Measurements from ENCODE around the gene DPYSL3. TPM values are rescaled to one million over a fixed set of nuclear protein-coding genes. Genes with fewer than 3 reads are reported as not detected.

The DPYSL3 gene
- total RNA-seq, 1 experiment from 2014 or later = 8.9 TPM

GRCh38 chr5:147479444-147479843 is 30.4 kb downstream of the DPYSL3 start:
- ChIA-PET POLR2A (no interaction called here), CTCF (interaction anchor here (0.6 to 3.2 kb wide), 4 partner anchors 16 to 100 kb away, joined by 3 to 15 read pairs (median 4); no protein-coding TSS in a partner anchor)
- no peaks in the 10 kb centered on the region for H3K27me3 Mint-ChIP-seq (ENCODE audit: insufficient read depth, unreplicated experiment)

GRCh38 chr5:147474140-147474539 is 35.7 kb downstream of the DPYSL3 start:
- H3K27me3 Mint-ChIP-seq (ENCODE audit: insufficient read depth, unreplicated experiment) = no peaks in the 10 kb centered on the region
- H3K9me3 Mint-ChIP-seq (ENCODE audit: unreplicated experiment) = no peaks in the 10 kb centered on the region
- no peaks in the 10 kb centered on the region for H3K36me3 Mint-ChIP-seq (ENCODE audit: insufficient read depth, unreplicated experiment)
- intact Hi-C loops (cut with micrococcal nuclease) = no loop called here
- no peak overlapping the region for H3K27ac Mint-ChIP-seq (ENCODE audit: low read depth, unreplicated experiment)
- DNase-seq (ENCODE audit: unreplicated experiment) = no peak
- TF ChIP-seq CTCF (IDR thresholded peaks at IDR 0.05; ENCODE audit: unreplicated experiment) = no peak
- H3K4me1 Mint-ChIP-seq (ENCODE audit: insufficient read depth, unreplicated experiment) = peaks cover 5% of the 10 kb centered on the region
- POLR2A ChIA-PET = interaction anchor here (0.6 kb wide), 1 partner anchor 24 kb away, joined by 4 read pairs; no protein-coding TSS in a partner anchor
- BruUV-seq (replicated peaks) = no TSS peak
- CTCF ChIA-PET = interaction anchor here (1.2 to 3.8 kb wide), 4 partner anchors 9 to 104 kb away, joined by 4 to 17 read pairs (median 7); no protein-coding TSS in a partner anchor
- H3K4me3 Mint-ChIP-seq (ENCODE audit: unreplicated experiment) = no peak overlapping the region

More at GRCh38 chr5:147479444-147479843, 30.4 kb downstream of the DPYSL3 start:
- H3K27ac Mint-ChIP-seq (ENCODE audit: low read depth, unreplicated experiment) = no peak overlapping the region
- intact Hi-C loops (cut with micrococcal nuclease) = no loop called here
- no peaks in the 10 kb centered on the region for H3K4me1 Mint-ChIP-seq (ENCODE audit: insufficient read depth, unreplicated experiment)
- H3K9me3 Mint-ChIP-seq (ENCODE audit: unreplicated experiment) = no peaks in the 10 kb centered on the region
- no TSS peak for BruUV-seq (replicated peaks)
- TF ChIP-seq CTCF (IDR thresholded peaks at IDR 0.05; ENCODE audit: unreplicated experiment) = no peak
- no peaks in the 10 kb centered on the region for H3K36me3 Mint-ChIP-seq (ENCODE audit: insufficient read depth, unreplicated experiment)
- no peak for DNase-seq (ENCODE audit: unreplicated experiment)
- no peak overlapping the region for H3K4me3 Mint-ChIP-seq (ENCODE audit: unreplicated experiment)

GRCh38 chr5:147472664-147473475 is 37.0 kb downstream of the DPYSL3 start:
- TF ChIP-seq CTCF (IDR thresholded peaks at IDR 0.05; ENCODE audit: unreplicated experiment) = no peak
- Mint-ChIP-seq H3K4me1 (ENCODE audit: insufficient read depth, unreplicated experiment) (peaks cover 5% of the 10 kb centered on the region), H3K9me3 (ENCODE audit: unreplicated experiment) (no peaks in the 10 kb centered on the region), H3K4me3 (ENCODE audit: unreplicated experiment) (no peak overlapping the region), H3K27me3 (ENCODE audit: insufficient read depth, unreplicated experiment) (no peaks in the 10 kb centered on the region), H3K27ac (ENCODE audit: low read depth, unreplicated experiment) (no peak overlapping the region), H3K36me3 (ENCODE audit: insufficient read depth, unreplicated experiment) (no peaks in the 10 kb centered on the region)
- intact Hi-C loops (cut with micrococcal nuclease) = no loop called here
- ChIA-PET CTCF (interaction anchor here (0.9 to 3.8 kb wide), 8 partner anchors 8 to 279 kb away, joined by 3 to 17 read pairs (median 4); no protein-coding TSS in a partner anchor), POLR2A (no interaction called here)
- BruUV-seq (replicated peaks) = no TSS peak
- no peak for DNase-seq (ENCODE audit: unreplicated experiment)

- no peak overlapping the region for H3K27ac Mint-ChIP-seq (ENCODE audit: low read depth, unreplicated experiment)
- no peak for TF ChIP-seq CTCF (IDR thresholded peaks at IDR 0.05; ENCODE audit: unreplicated experiment)
- CTCF ChIA-PET = interaction anchor here (0.7 to 6.2 kb wide), 8 partner anchors 13 to 109 kb away, joined by 3 to 60 read pairs (median 4); no protein-coding TSS in a partner anchor
- H3K9me3 Mint-ChIP-seq (ENCODE audit: unreplicated experiment) = no peaks in the 10 kb centered on the region
- H3K27me3 Mint-ChIP-seq (ENCODE audit: insufficient read depth, unreplicated experiment) = no peaks in the 10 kb centered on the region
- intact Hi-C loops (cut with micrococcal nuclease) = no loop called here
- DNase-seq (ENCODE audit: unreplicated experiment) = no peak
- no peak overlapping the region for H3K4me3 Mint-ChIP-seq (ENCODE audit: unreplicated experiment)
- POLR2A ChIA-PET = no interaction called here
- BruUV-seq (replicated peaks) = no TSS peak
- peaks cover 5% of the 10 kb centered on the region for H3K4me1 Mint-ChIP-seq (ENCODE audit: insufficient read depth, unreplicated experiment)
- no peaks in the 10 kb centered on the region for H3K36me3 Mint-ChIP-seq (ENCODE audit: insufficient read depth, unreplicated experiment)
Measured at GRCh38 chr5:147467973-147468508, 41.8 kb downstream of the DPYSL3 start.
